Measurements from ENCODE around the gene SIGLEC9.

The SIGLEC9 gene

GRCh38 chr19:51102991-51103390 lies 21.7 kb upstream of the SIGLEC9 start:
- no peak for TF ChIP-seq CTCF (IDR thresholded peaks at IDR 0.05; ENCODE audit: low read depth, low read length, missing control alignments)
- H3K4me3 ChIP-seq (ENCODE audit: low read depth, low read length) = no peak overlapping the region

GRCh38 chr19:51103926-51104341 lies 20.8 kb upstream of the SIGLEC9 start:
- TF ChIP-seq CTCF (IDR thresholded peaks at IDR 0.05; ENCODE audit: low read depth, low read length, missing control alignments) = no peak
- no peak overlapping the region for H3K4me3 ChIP-seq (ENCODE audit: low read depth, low read length)
- no peak for DNase-seq (ENCODE audit: low read depth)

More at GRCh38 chr19:51102991-51103390, 21.7 kb upstream of the SIGLEC9 start:
- no peak for DNase-seq (ENCODE audit: low read depth)

- DNase-seq (ENCODE audit: low read depth) = no peak
- TF ChIP-seq CTCF (IDR thresholded peaks at IDR 0.05; ENCODE audit: low read depth, low read length, missing control alignments) = peak; percentile 19
- peak overlapping the region; percentile 96 for H3K4me3 ChIP-seq (ENCODE audit: low read depth, low read length)
Measured at GRCh38 chr19:51107406-51108065, 17.2 kb upstream of the SIGLEC9 start.

- DNase-seq (ENCODE audit: low read depth) = peak; percentile 99
- TF ChIP-seq CTCF (IDR thresholded peaks at IDR 0.05; ENCODE audit: low read depth, low read length, missing control alignments) = no peak
- peak within 1 kb of the TSS; percentile 96 for H3K4me3 ChIP-seq (ENCODE audit: low read depth, low read length)
Measured at GRCh38 chr19:51108066-51108804, 16.5 kb upstream of the SIGLEC9 start, which contains the start of gene CTU1. Gene CTU1 (minus strand): TSS chr19:51108409. CDS start chr19:51104569, 3,840 bp downstream.

- no peak for DNase-seq (ENCODE audit: low read depth)
- peak overlapping the region; percentile 54 for H3K4me3 ChIP-seq (ENCODE audit: low read depth, low read length)
- TF ChIP-seq CTCF (IDR thresholded peaks at IDR 0.05; ENCODE audit: low read depth, low read length, missing control alignments) = no peak
Measured at GRCh38 chr19:51108805-51109146, 15.9 kb upstream of the SIGLEC9 start.

- DNase-seq (ENCODE audit: low read depth) = no peak
- TF ChIP-seq CTCF (IDR thresholded peaks at IDR 0.05; ENCODE audit: low read depth, low read length, missing control alignments) = no peak
- no peak overlapping the region for H3K4me3 ChIP-seq (ENCODE audit: low read depth, low read length)
Measured at GRCh38 chr19:51110666-51110971, 14.1 kb upstream of the SIGLEC9 start.

GRCh38 chr19:51111606-51112005 lies 13.1 kb upstream of the SIGLEC9 start:
- DNase-seq (ENCODE audit: low read depth) = no peak
- H3K4me3 ChIP-seq (ENCODE audit: low read depth, low read length) = no peak overlapping the region
- no peak for TF ChIP-seq CTCF (IDR thresholded peaks at IDR 0.05; ENCODE audit: low read depth, low read length, missing control alignments)
